HS-5 (cell line): ENCODE data around the gene PRDM15.
A peak's percentile ranks its signal among the peaks of the same experiment; 100 is the strongest.

Experiments used
- DNase-seq: peaks from one replicate; pipeline ENCODE4 v3.0.0-alpha.2; 2012; ENCODE audit warnings: low read depth

PRDM15 gene

DNA sequence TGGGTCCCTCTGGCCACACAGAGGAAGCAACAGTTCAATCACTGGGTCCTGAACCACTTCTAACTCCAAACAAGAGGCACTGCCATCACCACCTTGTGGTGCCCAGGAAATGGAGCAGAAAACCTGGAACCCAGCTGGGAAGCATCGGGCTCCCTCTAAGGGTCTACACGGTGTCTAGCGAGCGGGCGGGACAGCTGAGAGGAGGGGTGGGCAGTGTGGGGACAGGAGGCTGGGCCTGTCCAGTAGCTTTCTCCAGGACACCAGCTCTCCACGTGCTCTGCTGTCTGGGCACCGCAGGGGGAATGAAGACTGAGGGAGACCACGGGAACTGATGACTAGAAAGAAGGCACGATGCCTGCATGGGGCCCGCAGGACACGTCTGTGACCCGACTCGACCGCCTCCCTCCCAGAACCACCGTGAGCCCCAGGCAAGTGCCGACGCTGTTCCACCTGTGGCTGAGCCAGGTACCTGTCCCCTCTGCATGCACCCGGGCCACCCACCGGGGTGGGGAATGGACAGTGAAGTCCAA is 5.4 kb upstream of the PRDM15 start:
- DNase-seq, result no peak

DNA sequence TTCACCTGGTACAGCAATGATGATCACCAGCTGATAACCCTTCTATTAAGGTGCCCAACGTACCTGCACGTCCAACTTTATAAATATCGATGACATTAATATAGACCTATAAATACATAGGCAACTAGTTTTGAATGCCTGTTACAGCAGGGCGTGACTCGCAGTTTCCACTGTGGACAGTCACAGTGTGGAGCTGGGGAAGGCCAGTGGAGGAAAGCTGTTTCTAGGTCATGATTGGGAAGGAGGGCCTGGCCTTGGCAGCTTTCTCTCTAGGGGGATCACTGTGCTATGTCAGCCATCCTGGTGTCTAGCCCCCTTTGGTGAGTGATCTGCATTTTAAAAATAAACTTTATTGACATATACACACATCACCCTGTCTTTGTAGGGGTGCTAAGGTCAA is 4.4 kb upstream of the PRDM15 start:
- no peak for DNase-seq

DNA sequence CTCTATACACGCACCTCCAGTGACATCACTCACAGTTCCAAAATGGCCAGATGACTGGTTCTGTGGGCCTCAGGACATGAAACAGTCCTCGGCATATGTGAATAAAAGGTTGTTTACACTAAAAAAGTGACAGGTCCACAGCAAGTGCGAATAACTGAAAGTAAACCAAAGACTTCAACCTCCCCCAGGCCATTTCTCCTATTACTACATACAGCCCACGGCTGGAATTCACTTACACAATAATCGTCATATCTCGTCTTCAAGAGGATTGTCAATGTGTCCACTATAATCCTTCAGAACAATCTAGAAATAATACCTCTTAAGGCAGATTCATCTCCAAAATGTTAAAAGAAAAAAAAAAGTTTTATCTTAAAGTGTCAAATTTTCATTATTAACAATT is 1.9 kb upstream of the PRDM15 start:
- no peak for DNase-seq

DNA sequence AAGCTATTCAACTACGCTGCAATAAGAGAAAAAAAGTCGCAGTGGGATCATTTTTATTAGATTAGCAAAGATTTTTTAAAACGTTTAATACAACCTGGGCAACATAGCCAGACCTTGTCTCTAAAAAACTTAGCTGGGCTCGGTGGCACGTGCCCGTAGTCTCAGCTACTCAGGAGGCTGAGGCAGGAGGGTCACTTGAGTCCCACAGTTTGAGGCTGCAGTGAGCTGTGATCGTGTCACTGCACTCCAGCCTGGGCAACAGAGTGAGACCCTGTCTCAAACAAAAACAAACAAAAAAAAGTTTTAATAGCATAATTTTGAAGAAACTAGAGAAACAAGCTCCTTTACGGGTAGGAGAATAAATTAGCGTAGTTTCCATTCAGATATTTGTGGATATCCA is 1.0 kb upstream of the PRDM15 start:
- no peak for DNase-seq

DNA sequence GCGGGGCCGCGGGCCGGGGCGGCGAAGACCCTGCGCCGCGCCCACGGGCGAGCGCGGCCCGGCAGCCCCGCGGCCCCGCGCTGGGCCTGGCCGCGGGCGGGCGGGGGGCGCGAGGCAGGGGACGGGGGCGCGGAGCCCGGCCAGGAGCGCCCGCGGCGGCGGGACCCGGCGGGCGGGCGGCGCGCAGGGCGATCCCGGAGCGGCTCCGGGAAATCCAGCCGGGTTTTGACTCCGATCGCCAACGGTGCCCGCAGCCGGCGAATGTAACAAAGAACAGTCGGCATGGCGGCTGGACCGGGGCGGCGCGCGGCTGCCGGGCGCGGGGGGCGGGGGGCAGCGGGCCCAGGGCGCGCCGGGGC is 334 bp downstream of the PRDM15 start:
- DNase-seq, result no peak

DNA sequence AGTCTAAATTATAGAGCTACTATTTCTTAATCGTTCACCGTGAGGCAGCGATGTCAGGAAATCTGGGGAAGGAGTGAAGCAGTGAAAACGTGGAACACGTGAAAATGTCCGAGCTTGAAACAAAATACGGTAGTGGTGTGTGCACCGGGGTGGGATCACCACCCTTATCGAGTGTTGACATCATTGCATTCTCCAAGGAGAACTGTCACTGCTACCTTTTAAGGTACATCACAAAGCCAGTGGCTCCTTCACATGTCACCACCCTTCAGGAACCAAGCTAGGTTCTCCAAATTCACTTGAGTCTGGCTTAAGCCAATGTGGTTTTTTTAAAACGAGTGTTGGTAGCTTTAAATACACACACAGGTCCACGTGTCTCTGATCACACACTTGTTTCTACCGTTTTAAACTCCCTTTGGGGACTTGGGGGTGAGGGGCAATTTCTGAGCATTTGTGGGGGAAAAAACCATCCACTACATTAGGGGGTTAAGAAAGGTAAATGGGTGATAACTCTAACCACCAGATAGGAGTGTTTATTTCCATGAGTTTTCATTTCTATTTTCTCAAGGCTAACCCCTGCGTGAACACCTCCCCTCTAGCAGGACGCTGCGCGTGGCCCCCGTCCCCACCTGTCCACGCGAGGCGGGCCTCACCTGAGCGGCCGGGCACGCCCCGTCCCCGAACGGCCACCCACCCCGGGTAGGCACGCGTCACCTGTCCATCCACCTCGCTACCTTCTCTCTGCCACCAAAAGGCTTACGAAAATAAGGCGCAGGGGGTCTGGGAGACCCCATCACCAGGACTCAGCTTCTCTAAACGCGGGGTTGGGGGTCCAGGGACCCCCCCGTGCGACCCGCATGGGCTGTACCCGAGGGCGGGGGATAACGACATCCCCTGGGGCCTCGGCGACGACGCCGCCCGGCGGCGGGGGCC is 978 bp downstream of the PRDM15 start:
- peak; percentile 3 for DNase-seq

DNA sequence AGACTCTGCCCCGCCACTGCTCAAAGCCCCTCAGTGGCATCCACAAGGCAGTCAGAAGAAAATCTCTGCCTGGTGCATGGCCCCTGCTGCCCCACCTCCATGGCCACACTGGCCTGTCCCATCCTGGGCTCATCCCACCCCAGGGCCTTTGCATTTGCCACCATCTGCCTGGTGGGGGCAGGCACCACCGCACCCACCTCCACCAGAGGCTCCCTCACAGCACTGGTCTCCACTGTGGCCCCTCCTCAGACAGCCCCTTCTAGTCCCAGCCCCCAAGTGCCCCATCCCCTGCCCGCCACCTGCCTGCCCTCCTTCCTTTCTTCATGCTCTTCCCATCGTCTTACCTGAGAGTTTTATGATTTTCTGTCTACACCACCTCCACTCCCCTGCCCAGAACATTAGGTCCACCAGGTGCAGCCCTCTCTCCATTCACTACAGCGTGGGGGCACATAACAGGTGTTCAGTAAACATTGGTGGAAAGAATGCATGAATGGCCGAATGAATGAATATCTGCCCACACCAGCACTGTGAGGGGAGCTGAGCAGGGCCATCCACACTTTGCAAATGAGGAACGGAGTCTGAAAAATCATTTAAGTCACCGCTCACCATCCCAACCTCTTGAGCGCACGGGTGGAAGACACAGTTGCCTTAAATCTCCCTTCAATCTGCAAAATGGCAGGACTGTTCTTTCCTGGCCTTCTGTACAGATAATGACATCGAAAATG is 2.1 kb downstream of the PRDM15 start:
- no peak for DNase-seq

DNA sequence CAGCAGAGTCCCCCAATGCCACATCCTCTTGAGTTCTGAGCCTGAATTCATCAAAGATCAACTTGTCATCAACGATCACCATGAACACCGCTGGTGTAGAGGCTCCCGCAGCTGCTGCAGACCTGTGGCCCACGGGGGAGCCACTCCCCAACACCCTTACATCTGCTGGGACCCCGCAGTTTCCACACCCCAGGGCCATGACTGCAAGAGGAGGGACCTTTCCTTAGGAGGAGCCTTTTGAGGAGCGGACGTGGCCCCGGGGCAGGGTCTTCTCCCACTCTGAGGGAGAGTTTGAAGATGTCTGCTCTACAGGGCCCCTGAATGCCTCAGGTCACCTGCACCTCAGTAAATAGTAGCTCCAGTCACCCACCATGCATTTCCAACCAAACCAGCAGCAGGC is 2.7 kb downstream of the PRDM15 start:
- DNase-seq, result no peak

DNA sequence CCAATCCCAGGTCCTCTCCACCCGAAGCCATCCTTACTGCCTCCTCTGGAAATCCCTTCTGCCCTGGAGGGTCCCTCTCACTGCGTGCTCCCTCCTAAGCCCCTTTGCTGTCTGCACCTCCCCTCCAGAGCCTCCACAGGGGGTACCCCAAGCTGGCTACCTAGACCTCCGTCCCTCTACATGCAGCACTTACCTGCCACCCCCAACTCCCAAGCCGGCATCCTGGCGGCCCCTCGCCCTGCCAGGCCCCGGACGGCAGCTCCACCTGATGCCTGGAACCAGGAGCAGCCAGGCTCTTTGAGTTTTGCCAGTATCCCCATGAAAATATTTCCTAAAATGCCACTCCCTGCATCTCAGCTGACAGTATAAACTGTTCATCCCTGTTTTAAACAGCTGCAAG is 4.1 kb downstream of the PRDM15 start:
- no peak for DNase-seq

DNA sequence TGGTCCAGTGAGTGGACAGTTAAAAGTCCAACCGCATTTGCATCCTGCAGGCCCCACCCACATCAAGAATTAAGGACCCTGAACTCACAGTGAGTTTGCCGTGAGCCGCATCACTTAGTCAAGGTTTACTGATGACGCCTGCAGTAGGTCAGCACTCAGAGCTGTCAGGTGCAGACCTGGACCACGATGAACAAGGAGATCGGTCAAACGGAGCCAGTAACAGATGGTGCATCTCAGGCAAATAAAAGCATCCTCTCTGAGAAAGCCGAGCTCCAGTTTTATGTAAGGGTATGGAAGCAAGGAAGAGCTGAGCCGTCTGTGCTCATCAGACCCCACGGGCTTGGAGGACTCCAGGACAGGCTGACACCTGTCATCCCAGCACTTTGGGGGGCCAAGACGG is 4.5 kb downstream of the PRDM15 start:
- no peak for DNase-seq

DNA sequence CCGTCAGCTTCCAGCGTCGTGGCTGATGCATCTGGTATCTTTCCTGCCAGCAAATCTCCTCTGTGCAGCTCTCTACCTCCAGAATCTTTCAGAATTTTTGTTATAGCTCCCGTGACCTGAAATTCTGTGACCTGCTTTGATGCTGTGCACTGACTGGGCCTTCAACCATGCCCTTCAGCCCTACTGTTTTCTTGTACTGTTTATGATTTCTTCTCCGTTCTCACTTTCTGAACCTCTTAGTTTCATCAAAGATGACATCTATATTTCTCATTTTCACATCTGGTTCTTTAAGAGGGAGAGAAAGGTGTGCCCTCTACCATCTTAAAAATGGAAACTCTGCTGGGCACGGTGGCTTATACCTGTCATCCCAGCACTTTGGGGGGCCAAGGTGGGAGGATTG is 5.7 kb downstream of the PRDM15 start:
- no peak for DNase-seq

DNA sequence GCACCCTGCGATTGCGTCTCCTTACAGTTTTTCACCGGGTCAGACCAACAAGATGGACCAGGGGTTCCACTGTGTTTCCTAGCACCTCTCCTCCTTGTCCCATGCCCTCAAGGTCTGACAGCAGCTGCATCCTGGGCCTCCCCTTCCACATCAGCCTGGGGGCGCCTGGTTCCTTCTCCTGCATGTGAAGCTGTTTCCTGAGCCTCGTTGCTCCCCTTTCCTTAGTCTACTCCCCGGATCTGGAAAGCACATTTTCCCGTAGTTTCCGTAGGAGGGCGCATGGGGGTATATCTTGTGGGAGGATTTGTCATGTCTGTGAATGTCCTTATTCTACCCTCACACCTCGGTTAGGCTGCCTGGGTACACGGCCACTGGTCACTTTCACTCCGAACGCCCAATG is 6.1 kb downstream of the PRDM15 start:
- DNase-seq, result no peak

DNA sequence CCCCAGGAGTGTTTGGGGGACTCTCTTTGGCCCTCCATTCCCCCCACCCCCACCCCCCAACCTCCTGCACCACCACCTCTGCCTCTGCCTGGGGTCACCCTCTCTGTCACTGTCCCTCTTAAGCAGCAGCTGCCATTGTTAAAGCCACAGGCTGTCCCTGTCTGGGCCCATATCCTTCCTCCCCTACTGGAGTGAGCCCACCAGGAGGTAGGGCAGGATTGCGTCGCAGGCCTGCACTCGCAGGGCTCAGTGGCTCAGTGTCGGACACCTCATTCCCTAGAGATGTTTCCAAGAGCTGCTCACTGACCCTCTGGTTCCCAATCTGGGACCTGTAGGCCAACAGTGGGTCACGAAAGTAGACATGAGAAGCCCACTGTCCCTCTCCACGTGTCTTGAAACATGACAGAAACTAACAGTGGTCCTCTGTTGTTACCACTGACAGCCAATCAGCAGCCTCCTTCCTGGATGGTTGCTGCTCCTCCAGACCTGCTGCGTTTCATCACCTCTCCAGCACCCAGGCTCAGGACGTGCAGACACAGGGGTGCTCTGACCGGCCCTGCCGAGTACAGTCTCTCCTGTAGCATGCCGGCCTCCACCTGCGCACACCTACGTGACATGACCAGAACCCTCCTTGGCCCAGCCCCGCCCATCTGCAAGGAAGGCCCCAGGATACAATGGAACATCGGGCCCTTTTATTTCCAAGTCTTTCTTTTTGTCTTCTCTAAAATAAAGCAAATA is 7.7 kb downstream of the PRDM15 start:
- DNase-seq, result no peak

DNA sequence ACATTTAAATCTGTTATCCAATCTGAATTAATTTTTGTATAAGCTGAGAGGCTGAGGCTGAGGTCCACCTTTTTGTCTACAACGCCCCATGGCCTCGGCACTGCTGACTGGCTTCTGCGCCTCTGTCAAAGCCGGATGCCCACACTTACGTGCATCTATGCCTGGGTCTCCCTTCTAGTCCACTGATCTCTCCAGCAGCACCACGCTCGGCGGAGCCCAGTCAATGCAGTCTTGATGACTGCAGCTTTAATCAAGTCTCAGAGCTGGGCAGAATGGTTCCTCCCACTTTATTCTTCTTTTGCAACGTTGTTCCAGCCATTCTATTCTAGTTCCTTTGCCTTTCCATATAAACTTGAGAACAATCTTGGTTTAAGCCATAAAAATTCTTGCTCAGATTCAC is 9.4 kb downstream of the PRDM15 start:
- DNase-seq, result no peak

DNA sequence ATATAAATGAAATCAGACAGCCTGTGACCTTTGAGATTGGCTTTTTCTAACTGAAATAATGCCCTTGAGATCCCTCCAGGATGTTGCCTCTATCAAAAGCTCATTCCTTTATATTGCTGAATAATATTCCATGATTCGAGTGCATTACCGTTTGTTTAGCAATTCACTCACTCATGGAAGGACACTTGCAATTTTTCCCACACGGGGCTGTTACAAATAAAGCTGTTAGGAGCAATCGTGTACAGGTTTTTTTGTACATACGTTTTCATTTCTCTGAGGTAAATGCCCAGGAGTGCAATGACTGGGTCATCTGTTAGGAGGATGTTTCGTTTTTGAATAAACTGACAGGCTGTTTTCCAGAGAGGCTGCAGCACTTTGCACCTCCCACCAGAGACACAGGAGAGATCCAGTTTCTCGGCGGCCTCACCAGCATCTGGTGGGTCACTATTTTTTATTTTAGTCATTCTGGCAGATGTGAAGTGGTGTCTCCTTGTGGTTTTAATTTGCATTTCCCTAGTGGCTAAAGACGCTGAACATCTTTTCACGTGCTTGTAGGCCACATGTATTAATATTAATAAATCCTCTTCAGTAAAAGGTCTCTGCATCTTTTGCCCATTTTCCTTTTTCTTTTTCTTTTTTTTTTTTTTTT is 11.0 kb downstream of the PRDM15 start:
- peak; percentile 22 for DNase-seq

DNA sequence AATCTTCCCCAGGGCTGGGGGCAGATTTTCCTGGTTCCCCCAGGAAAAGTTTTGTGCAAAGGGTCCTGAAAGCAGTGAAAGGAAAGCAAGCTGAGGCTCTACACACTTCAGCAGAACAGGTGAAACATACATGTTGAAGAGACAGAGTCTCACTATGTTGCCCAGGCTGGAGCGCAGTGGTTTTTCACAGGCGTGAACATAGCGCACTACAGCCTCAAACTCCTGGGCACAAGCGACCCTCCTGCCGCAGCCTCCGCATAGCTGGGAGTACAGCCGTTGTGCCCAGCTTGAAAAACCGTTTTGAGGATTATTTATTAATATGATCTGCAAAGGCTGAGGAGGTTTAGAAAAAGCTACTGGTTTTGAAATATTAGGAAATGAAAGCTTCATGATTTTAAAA is 11.8 kb downstream of the PRDM15 start:
- DNase-seq, result no peak

DNA sequence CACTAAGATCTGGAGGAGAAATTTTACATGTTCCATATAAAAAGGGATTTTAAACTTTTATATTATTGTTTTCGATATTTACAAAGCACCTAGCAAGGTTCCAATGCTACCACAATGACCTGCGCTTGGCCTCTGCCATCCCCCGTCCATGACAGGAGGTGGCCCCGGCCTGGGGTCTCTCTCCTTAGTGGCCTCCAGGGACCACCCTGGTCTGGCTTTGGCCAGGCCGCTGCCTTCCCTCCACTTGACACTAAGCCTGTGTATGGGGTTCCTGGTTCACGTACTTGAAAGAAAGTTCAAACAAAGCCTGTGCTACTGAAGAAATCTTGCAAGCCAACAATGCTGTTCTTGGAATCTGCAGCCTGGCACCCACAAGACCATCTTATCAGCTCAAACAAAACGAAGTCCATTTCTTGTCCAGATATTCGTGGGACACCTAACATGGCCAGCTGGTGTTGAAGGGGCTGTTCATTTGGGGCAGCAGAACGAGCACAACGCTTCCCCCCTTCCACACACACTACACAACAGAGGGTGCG is 12.8 kb downstream of the PRDM15 start:
- no peak for DNase-seq

DNA sequence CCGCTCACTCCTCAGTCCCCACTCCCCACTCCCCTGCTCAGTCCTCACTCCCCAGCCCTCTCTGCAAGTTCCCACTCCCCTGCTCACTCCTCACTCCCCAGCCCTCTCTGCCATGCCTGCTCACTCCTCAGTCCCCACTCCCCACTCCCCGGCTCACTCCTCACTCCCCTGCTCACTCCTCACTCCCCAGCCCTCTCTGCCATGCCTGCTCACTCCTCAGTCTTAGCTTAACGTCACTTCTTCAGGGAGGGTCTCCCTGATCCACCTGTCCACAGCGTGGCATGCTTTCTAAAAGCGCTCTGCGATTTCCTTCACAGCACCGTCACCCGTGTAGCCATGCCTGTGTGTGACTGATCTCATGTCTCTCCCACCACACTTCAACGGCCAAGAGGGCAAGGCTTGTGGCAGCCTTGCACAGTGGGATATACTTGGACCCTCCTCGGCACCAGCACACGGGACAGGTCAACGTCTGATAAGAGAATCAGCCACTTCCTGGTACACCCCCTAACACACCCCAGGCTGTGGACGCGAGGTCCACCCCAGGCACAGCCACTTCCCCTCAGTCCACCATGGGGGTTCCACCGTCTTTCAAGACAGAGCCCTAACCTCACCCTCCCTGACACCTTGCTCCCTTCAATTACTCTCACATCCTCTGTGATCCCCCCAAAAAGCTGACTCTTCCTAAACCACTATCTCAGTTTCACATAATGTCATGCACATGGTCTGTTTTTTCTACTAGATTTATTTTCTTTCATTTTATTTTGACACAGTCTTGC is 14.0 kb downstream of the PRDM15 start:
- no peak for DNase-seq

DNA sequence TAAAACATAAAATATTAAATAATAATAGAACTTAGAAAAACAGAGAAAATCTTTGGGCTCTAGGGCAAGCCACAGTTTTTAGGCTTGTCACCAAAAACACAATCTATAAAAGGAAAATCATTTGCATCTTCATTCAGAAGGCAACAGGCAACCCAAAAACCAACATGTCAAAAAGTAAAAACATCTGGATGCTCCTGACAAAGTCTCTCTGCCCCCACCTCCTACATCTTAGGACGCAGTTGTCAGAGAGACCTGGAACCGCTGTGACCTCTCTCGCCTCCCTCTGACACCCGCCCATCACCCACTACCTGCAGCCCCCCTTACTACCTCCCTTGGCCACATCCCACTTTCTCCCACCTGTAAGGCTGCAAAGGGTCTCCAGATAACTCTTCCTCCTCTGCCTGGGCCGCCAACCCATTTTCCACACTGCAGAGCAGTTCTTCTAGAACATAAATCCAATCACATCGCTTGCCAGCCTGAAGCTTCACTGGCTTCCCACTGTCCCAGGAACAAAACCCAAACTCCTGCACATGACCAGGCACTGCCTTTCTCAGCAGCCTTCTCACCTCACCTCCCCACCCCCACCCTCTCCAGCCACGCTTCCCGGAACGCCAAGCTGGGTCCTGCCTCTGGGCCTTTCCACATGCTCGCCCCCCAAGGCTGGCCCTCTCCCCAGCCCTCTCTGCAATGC is 14.7 kb downstream of the PRDM15 start:
- no peak for DNase-seq

DNA sequence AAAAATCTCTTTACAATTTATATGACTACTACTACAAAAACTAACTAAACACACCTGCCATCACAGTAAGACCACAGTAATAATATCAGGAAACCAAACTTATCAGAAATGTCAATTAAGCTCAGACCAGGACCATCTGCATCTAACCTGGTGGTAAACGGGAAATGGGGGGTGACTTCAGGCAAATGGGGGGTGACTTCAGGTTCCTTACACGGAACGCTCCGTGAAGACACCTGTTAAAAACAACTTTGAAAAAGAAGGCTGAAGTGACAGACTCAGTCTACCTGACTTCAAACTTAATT is 15.8 kb downstream of the PRDM15 start:
- DNase-seq, result no peak

DNA sequence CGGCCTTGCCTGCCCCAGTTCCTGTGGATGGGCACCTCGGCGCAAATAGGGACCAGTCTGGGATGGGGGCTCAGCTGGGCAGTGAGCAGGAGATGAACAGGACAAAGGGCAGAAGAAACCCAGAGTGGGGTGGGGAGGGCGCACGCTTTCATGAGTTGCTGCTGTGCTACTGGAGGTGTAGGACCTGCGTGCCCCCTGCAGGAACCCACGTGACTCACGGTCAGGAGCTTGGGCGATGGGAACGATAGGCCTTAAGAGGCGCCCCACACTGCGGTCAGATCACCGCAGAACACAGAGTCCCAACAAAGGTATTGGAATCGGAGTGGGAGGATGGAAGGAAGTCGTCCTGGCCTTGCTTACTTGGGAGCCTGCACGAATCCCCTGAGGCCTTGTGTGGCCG is 17.2 kb downstream of the PRDM15 start:
- no peak for DNase-seq
